Upper lobe of left lung (tissue), 4 donors: ENCODE results near the gene EVI2A.

ENCODE experiments used
- CTCF ChIP-seq, 6 experiments: fragments of 450-650 bp in 4 of 6; fragments of 200-600 bp in 2 of 6; sonication (generic) in 2 of 6; IDR thresholded peaks; one replicate each; pipeline ENCODE4 v1.5.1; 2016 to 2019; ENCODE audit warnings: antibody characterized with exemption in 6 of 6
- POLR2A ChIP-seq, 4 donors: fragments of 450-650 bp; IDR thresholded peaks; one replicate each; pipeline ENCODE4 v1.5.1; 2016 to 2017; ENCODE audit warnings: antibody characterized with exemption in 4 of 4, mild to moderate bottlenecking in 2 of 4

- TF ChIP-seq CTCF (IDR thresholded peaks at IDR 0.05) (no peak), POLR2A (IDR thresholded peaks at IDR 0.05) (no peak)
Measured at GRCh38 chr17:31291820-31292219, 29.6 kb downstream of the EVI2A start.
